GM23338 (cell line): Measurements from ENCODE around the gene LENEP. TPM values are rescaled to one million over a fixed set of nuclear protein-coding genes. Genes with fewer than 3 reads are reported as not detected.

Experiments
- ATAC-seq: fragments of 200-7000 bp; cut with Tn5 transposase; 3 replicates; pipeline ENCODE4 v1.9.1; 2020
- DNase-seq: peaks from one replicate; pipeline ENCODE4 v3.0.0-alpha.2; 2015; ENCODE audit warnings: low spot score
- H2AFZ ChIP-seq: fragments of 200-600 bp; sonication (generic); 2 replicates; pipeline ENCODE4 v1.8.0; 2016; ENCODE audit warnings: antibody characterized with exemption, mild to moderate bottlenecking, moderate library complexity
- H3F3A ChIP-seq: fragments of 200-600 bp; sonication (generic); replicated peaks from 2 replicates; pipeline ENCODE4 v1.8.0; 2017; ENCODE audit warnings: antibody characterized with exemption, mixed run types, low read depth
- H3K27ac ChIP-seq: fragments of 200-600 bp; sonication (generic); 2 replicates; pipeline ENCODE4 v1.6.1; 2016; ENCODE audit warnings: low read depth
- H3K27me3 ChIP-seq: fragments of 200-600 bp; sonication (generic); 2 replicates; pipeline ENCODE4 v1.8.0; 2016; ENCODE audit warnings: mild to moderate bottlenecking, mixed run types, moderate library complexity; ENCODE audit not compliant: insufficient read depth
- H3K36me3 ChIP-seq: fragments of 200-600 bp; sonication (generic); 2 replicates; pipeline ENCODE4 v1.8.0; 2016; ENCODE audit warnings: mild to moderate bottlenecking; ENCODE audit not compliant: insufficient read depth
- H3K4me1 ChIP-seq: fragments of 200-600 bp; sonication (generic); 2 replicates; pipeline ENCODE4 v1.8.0; 2016; ENCODE audit warnings: mild to moderate bottlenecking, moderate library complexity; ENCODE audit not compliant: insufficient read depth
- H3K4me2 ChIP-seq: fragments of 200-600 bp; sonication (generic); 2 replicates; pipeline ENCODE4 v1.7.1; 2017; ENCODE audit warnings: mixed run types
- H3K4me3 ChIP-seq: fragments of 200-600 bp; sonication (generic); 2 replicates; pipeline ENCODE4 v1.6.1; 2016; ENCODE audit warnings: mixed run types
- H3K79me2 ChIP-seq: fragments of 200-600 bp; sonication (generic); replicated peaks from 2 replicates; pipeline ENCODE4 v1.8.0; 2017; ENCODE audit warnings: mild to moderate bottlenecking; ENCODE audit not compliant: insufficient read depth
- H3K9me2 ChIP-seq: fragments of 200-600 bp; sonication (generic); 2 replicates; pipeline ENCODE4 v1.8.0; 2017; ENCODE audit not compliant: insufficient read depth
- H4K20me1 ChIP-seq: fragments of 200-600 bp; sonication (generic); replicated peaks from 2 replicates; pipeline ENCODE4 v1.8.0; 2017; ENCODE audit warnings: mild to moderate bottlenecking; ENCODE audit not compliant: insufficient read depth
- H3K27ac Mint-ChIP-seq: 2 replicates; pipeline ENCODE4 v1.8.0; 2020; ENCODE audit warnings: inconsistent platforms, mild to moderate bottlenecking, moderate library complexity, mixed read lengths
- H3K27me3 Mint-ChIP-seq: 3 replicates; pipeline ENCODE4 v1.8.0; 2022; ENCODE audit warnings: low read depth, mild to moderate bottlenecking, moderate library complexity, mixed read lengths, inconsistent platforms; ENCODE audit not compliant: insufficient read depth, poor library complexity
- H3K36me3 Mint-ChIP-seq: 3 replicates; pipeline ENCODE4 v1.8.0; 2021; ENCODE audit warnings: low read depth, mild to moderate bottlenecking, inconsistent platforms, moderate library complexity, mixed read lengths
- H3K4me1 Mint-ChIP-seq: 3 replicates; pipeline ENCODE4 v1.8.0; 2020; ENCODE audit warnings: mild to moderate bottlenecking, inconsistent platforms, mixed read lengths
- H3K4me3 Mint-ChIP-seq: 3 replicates; pipeline ENCODE4 v1.8.0; 2021; ENCODE audit warnings: moderate library complexity, mild to moderate bottlenecking, inconsistent platforms, mixed read lengths
- H3K9me3 Mint-ChIP-seq: 3 replicates; pipeline ENCODE4 v1.8.0; 2020; ENCODE audit warnings: moderate library complexity, mild to moderate bottlenecking, inconsistent platforms, mixed read lengths
- CREB1 ChIP-seq: fragments of 250-450 bp; sonication (Bioruptor Pico); IDR thresholded peaks from 2 replicates; pipeline ENCODE4 v1.5.0; 2020; ENCODE audit warnings: low read depth, mild to moderate bottlenecking, moderate library complexity
- ETS1 ChIP-seq: IDR thresholded peaks from 2 replicates; pipeline ENCODE4 v1.6.1; 2016; ENCODE audit warnings: antibody characterized with exemption
- EZH2phosphoT487 ChIP-seq: fragments of 200-600 bp; sonication (generic); IDR thresholded peaks from one replicate; pipeline ENCODE4 v1.8.1; 2018; ENCODE audit warnings: antibody characterized with exemption; ENCODE audit not compliant: unreplicated experiment
- JUNB ChIP-seq: IDR thresholded peaks from one replicate; pipeline ENCODE4 v1.6.1; 2016; ENCODE audit warnings: antibody characterized with exemption; ENCODE audit not compliant: unreplicated experiment
- NANOG ChIP-seq: IDR thresholded peaks from 2 replicates; pipeline ENCODE4 v1.6.1; 2016; ENCODE audit warnings: antibody characterized with exemption, borderline replicate concordance
- POLR2AphosphoS5 ChIP-seq: IDR thresholded peaks from 2 replicates; pipeline ENCODE4 v1.6.1; 2016; ENCODE audit warnings: antibody characterized with exemption, low read depth
- STAT1 ChIP-seq: IDR thresholded peaks from one replicate; pipeline ENCODE4 v1.6.1; 2016; ENCODE audit warnings: antibody characterized with exemption; ENCODE audit not compliant: unreplicated experiment
- ZNF114 ChIP-seq: fragments of 250-450 bp; sonication (Bioruptor Pico); IDR thresholded peaks from 2 replicates; pipeline ENCODE4 v1.5.0; 2020; ENCODE audit warnings: mild to moderate bottlenecking, moderate library complexity
- ZNF331 ChIP-seq: fragments of 250-450 bp; sonication (Bioruptor Pico); IDR thresholded peaks from 2 replicates; pipeline ENCODE4 v1.5.0; 2020; ENCODE audit warnings: low read depth, mild to moderate bottlenecking, moderate library complexity
- polyA plus RNA-seq: library from polyadenylated mRNA; unstranded; fragments of >200 nt; fragmentation: Nextera tagmentation; extraction: Ambion mirVana; gene quantifications from 2 replicates; pipeline ENCODE4 v1.2.1, GENCODE V29; 2016
- total RNA-seq: library from RNA; depleted of rRNA; stranded (reverse); fragments of >200 nt; shearing (Covaris generic); gene quantifications from 2 replicates; pipeline ENCODE4 v1.2.3, GENCODE V29; 2014
- TF ChIP-seq, protein P1 (sequence below): IDR thresholded peaks from one replicate; pipeline ENCODE4 v1.6.1; 2018; ENCODE audit warnings: antibody characterized with exemption; ENCODE audit not compliant: unreplicated experiment
- TF ChIP-seq, protein P2 (sequence below), 2 experiments: fragments of 200-600 bp in 1 of 2; sonication (generic) in 1 of 2; conservative IDR thresholded peaks; 2 replicates each; pipeline versions ENCODE4 v1.5.1 to v1.6.1; 2016 to 2017; ENCODE audit warnings: antibody characterized with exemption in 2 of 2, low read depth in 2 of 2, mild to moderate bottlenecking in 2 of 2, moderate library complexity in 1 of 2

The LENEP gene
- total and polyA plus RNA-seq, 2 experiments from 2014 or later = 1.6 TPM; not detected in 1

- no peak for TF ChIP-seq STAT1
- no peak for TF ChIP-seq ZNF331
- TF ChIP-seq, protein P1, sequence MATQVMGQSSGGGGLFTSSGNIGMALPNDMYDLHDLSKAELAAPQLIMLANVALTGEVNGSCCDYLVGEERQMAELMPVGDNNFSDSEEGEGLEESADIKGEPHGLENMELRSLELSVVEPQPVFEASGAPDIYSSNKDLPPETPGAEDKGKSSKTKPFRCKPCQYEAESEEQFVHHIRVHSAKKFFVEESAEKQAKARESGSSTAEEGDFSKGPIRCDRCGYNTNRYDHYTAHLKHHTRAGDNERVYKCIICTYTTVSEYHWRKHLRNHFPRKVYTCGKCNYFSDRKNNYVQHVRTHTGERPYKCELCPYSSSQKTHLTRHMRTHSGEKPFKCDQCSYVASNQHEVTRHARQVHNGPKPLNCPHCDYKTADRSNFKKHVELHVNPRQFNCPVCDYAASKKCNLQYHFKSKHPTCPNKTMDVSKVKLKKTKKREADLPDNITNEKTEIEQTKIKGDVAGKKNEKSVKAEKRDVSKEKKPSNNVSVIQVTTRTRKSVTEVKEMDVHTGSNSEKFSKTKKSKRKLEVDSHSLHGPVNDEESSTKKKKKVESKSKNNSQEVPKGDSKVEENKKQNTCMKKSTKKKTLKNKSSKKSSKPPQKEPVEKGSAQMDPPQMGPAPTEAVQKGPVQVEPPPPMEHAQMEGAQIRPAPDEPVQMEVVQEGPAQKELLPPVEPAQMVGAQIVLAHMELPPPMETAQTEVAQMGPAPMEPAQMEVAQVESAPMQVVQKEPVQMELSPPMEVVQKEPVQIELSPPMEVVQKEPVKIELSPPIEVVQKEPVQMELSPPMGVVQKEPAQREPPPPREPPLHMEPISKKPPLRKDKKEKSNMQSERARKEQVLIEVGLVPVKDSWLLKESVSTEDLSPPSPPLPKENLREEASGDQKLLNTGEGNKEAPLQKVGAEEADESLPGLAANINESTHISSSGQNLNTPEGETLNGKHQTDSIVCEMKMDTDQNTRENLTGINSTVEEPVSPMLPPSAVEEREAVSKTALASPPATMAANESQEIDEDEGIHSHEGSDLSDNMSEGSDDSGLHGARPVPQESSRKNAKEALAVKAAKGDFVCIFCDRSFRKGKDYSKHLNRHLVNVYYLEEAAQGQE = no peak
- TF ChIP-seq EZH2phosphoT487 = no peak
- no peak for TF ChIP-seq POLR2AphosphoS5
- no peak for TF ChIP-seq ETS1
- no peak for TF ChIP-seq CREB1 (CRISPR knock-in tag)
- no peak for TF ChIP-seq ZNF114 (CRISPR knock-in tag)
- no peak for TF ChIP-seq JUNB
- no peak for TF ChIP-seq NANOG
- TF ChIP-seq, protein P2, sequence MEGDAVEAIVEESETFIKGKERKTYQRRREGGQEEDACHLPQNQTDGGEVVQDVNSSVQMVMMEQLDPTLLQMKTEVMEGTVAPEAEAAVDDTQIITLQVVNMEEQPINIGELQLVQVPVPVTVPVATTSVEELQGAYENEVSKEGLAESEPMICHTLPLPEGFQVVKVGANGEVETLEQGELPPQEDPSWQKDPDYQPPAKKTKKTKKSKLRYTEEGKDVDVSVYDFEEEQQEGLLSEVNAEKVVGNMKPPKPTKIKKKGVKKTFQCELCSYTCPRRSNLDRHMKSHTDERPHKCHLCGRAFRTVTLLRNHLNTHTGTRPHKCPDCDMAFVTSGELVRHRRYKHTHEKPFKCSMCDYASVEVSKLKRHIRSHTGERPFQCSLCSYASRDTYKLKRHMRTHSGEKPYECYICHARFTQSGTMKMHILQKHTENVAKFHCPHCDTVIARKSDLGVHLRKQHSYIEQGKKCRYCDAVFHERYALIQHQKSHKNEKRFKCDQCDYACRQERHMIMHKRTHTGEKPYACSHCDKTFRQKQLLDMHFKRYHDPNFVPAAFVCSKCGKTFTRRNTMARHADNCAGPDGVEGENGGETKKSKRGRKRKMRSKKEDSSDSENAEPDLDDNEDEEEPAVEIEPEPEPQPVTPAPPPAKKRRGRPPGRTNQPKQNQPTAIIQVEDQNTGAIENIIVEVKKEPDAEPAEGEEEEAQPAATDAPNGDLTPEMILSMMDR (conservative IDR thresholded peaks at IDR 0.05; ENCODE audit: low read depth in 2 of 2) = no peak
- Mint-ChIP-seq H3K36me3 (peaks cover 33% of the 10 kb centered on the region), H3K4me3 (no peak overlapping the region; the same call in 2 of the 3 replicates), H3K9me3 (no peaks in the 10 kb centered on the region), H3K27me3 (peaks cover 37% of the 10 kb centered on the region), H3K27ac (no peak overlapping the region), H3K4me1 (peaks cover 66% of the 10 kb centered on the region)
- Histone ChIP-seq H3K4me3 (no peak overlapping the region), H3K27ac (no peak overlapping the region), H3K4me1 (peaks cover 45% of the 10 kb centered on the region), H3K27me3 (no peaks in the 10 kb centered on the region), H3K36me3 (0 out of 2 replicates have a peak, but pooled peaks cover 2% of the 10 kb centered on the region), H4K20me1 (peaks cover 19% of the 10 kb centered on the region), H3K9me2 (no peaks in the 10 kb centered on the region), H2AFZ (no peak overlapping the region), H3K79me2 (peaks cover 13% of the 10 kb centered on the region), H3K4me2 (no peak overlapping the region), H3F3A (peaks cover 34% of the 10 kb centered on the region)
- ATAC-seq = no peak
- DNase-seq = no peak
Measured at GRCh38 chr1:154958036-154958435, 35.4 kb upstream of the LENEP start.
